C4-2B (cell line): Measurements from ENCODE around the gene CEP192.

Source experiments
- ZFX ChIP-seq: fragments of 450-650 bp; IDR thresholded peaks from 2 replicates; pipeline ENCODE4 v1.6.1; 2017
- TF ChIP-seq, protein P1 (sequence below): fragments of 450-650 bp; conservative IDR thresholded peaks from 2 replicates; pipeline ENCODE4 v1.5.1; 2017; ENCODE audit warnings: mild to moderate bottlenecking

DNA sequence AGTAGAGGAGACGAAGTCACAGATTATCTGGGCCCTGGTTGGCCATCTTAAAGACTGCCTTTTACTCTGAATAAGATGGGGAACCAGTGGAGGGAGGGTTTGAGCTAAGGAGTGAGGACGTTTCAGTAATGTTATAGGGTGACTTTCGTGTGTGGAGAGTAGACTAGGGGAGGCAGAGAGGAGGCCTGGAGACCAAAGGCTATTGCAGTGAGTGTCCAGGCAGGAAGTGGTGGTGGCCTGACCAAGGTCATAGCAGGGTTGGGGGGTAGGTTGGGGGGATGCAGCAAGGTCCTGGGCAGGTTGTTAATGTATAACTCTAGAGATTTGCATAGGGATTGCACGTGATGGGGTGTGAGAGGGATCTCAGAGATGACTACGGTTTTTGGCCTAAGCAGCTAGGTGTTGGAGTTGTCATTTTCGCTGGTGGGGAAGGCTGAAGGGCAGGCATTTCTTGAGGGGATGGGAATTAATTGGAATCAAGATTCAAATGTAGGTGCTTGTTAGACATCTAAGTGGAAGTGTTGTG lies 4.9 kb downstream of the CEP192 start:
- TF ChIP-seq, protein P1, sequence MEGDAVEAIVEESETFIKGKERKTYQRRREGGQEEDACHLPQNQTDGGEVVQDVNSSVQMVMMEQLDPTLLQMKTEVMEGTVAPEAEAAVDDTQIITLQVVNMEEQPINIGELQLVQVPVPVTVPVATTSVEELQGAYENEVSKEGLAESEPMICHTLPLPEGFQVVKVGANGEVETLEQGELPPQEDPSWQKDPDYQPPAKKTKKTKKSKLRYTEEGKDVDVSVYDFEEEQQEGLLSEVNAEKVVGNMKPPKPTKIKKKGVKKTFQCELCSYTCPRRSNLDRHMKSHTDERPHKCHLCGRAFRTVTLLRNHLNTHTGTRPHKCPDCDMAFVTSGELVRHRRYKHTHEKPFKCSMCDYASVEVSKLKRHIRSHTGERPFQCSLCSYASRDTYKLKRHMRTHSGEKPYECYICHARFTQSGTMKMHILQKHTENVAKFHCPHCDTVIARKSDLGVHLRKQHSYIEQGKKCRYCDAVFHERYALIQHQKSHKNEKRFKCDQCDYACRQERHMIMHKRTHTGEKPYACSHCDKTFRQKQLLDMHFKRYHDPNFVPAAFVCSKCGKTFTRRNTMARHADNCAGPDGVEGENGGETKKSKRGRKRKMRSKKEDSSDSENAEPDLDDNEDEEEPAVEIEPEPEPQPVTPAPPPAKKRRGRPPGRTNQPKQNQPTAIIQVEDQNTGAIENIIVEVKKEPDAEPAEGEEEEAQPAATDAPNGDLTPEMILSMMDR: no peak
- no peak for TF ChIP-seq ZFX
